Activated gamma-delta T cell treated with anti-CD3 and anti-CD28 coated beads, Interleukin-2, amount 50 U/mL, for 16 hours (primary cell): ENCODE results near the gene OLIG1.

ENCODE experiments used
- DNase-seq: peaks from one replicate; pipeline ENCODE4 v3.0.0-alpha.2; 2020; ENCODE audit warnings: low read depth

OLIG1 gene

DNA sequence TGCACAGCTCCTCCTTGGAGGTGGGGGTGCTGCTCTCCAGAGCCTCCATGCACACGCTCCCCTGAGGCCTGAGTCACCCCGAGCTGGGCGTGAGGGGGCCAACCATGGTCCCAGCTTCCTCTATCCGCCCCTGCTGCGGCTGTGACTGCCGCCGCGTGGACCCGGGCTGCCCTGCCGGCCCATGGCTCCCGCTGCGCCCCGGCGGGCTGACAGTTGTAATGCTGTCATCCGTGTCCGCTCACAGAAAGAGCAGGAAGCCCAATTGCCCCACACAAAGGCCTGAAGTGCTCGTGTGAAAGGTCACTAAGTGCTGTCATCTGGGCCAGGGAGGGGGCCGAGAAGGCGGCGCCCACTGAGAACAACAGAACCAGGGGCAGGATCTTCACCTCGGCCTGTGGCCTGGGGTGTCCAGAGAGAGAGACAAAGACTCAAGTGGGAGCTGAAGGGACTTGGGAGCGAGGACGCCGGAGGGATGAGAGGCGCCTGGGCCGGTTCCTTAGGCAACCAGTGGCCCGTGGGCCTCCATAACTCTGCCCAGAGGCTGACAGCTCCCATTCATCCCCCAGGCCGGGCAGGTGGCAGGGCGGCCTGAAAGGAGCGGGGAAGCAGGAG is 31.5 kb downstream of the OLIG1 start:
- no peak for DNase-seq

DNA sequence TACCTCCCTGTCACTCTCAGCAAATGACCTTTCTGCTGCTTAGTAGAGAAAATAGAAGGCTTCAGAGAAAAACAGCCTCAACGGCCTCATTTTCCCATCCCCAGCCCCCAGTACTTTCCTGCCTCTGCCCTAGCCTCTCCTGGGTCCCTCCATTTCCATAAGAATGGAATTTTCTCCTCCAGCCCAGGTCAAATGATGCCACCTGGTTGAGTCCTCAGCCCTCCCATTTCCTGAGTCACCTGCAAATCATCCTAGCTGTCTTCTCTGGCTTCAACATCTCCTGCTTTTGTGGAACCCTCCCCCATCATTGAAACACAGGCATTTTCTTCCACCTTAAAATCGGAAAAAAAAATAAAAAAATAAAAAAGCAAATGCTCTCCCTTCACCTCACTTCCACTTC is 35.1 kb downstream of the OLIG1 start:
- DNase-seq: no peak

DNA sequence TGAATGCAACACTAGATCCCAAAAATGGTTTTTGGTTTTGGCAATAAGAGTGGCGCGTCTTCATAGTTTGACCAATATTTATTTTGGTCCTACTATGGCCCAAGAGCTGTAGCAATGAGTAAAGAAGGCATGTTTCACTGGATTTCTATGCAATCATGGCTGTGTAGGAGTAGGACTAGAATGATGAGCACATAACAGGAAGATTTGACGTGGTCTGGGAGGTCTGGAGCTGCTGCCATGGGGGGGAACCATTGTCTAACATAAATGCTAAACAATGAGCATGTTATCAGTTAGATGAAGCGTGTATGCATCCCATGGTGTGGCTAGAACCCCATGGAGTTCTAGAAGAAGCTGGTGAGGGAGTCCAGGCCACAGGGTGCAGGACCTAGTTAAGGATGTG is 38.3 kb downstream of the OLIG1 start:
- DNase-seq: no peak

DNA sequence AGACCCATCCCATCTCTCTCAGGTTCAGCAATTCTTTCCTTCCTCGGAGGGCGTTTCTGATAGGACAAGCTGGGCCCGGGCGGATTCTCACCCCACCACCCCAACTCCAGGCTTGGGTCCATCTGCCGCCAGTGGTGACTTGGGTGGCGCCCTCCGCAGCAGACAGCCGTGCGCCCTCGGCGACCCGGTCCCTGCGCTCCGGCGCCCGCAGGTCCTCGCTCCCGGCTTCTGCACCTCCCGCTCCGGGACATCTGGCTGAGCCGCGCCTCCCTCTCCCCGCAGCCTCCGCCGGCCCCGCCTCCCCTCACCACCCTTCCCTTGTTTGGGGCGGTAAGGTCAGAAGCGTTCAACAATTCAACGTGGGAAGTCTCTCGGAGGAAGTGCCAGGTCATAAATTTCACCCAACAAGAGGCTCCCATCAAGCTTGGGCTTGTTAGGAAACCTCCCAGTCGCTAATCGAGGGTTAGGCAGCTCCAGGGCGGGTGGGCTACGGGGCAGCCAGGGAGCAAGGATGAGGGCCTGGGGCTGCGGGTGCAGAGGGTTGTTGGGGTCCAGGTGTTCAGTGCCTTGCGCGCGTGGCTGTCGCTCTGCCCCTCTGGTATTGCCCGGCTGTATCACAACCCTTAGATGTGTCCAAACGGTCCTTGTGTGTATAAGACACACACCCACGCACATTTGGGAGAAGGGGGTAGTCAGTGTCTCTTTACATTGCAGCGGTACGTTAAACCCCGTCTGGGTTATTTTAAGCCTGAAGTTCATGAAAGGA is 39.8 kb downstream of the OLIG1 start:
- no peak for DNase-seq

DNA sequence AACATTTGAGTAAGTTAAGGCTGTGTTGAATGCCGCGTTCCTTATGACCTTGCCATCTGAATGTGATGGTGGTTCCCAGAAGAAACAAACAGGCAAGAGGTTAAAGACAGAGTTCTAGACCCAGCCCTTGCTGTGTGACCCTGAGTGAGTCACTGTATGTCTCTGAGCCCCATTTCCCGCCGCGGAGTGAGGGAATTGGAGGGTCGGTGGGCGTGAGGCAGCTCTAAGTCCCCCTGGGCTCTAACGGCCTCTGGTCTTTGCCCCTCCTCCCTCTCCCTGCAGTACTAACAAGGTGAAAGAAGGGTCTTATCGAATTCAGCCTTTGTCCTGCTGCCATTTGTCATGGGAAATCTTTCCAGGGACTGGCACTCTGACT is 40.4 kb downstream of the OLIG1 start:
- DNase-seq: no peak

DNA sequence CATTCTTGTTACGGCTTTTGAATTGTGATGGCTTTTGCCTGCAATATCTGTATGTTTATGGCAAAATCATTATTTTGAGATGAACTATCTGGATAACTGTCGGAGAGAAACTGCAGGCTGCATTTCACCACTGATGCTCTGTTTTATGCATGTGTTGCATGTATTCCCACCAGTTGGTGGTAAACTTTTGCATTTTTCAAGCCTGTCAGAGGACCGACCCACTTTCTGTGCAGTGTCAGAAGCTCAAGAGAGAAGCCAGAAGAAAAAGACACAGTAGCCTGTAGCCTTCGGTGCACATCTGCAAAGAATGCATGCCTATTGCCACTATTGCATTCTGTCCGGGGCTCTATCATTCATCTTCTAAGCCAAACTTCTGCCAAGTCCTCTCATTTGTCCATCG is 41.6 kb downstream of the OLIG1 start:
- no peak for DNase-seq

- DNase-seq: no peak
Observed at GRCh38 chr21:33112151-33112550, 42.2 kb downstream of the OLIG1 start.

DNA sequence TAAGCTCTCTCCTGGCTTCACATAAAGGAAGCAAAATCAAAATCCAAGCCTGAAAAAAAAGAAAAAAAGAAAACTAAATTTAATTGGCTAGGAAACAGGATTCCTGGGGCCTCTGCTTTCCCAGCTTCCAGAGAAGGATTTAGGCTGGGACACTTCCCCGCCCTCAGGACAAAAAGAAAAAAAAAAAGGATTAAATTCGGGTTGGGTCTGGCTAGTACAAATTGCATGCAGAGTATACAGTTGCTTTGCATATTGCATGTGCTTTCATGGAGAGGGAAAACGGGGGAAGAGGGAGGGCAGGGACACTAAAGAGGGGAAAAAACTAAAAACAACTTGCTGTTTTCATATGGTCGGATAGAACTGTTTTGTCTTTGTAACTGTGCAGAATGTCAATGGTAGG is 42.7 kb downstream of the OLIG1 start:
- no peak for DNase-seq

- no peak for DNase-seq
Observed at GRCh38 chr21:33113131-33113530, 43.2 kb downstream of the OLIG1 start.

DNA sequence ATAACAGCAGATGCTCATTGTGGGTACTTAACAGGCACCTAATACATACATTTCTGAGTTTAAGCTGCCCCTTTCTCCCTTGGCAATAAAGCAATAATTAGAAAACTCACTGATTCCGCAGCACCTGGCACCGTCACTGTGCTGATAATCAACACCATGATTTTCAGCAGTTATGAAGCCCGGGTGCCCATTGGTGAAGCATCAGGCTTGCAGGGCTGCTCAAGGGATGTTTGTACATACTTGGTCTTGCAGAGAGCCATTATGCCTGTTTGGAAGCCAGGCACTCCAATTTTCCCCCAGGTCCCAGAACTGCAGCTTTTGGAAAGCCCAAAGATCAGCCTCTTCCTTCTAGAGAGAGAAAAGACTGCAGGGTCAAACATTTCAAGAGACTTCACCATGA is 44.3 kb downstream of the OLIG1 start:
- DNase-seq: no peak

DNA sequence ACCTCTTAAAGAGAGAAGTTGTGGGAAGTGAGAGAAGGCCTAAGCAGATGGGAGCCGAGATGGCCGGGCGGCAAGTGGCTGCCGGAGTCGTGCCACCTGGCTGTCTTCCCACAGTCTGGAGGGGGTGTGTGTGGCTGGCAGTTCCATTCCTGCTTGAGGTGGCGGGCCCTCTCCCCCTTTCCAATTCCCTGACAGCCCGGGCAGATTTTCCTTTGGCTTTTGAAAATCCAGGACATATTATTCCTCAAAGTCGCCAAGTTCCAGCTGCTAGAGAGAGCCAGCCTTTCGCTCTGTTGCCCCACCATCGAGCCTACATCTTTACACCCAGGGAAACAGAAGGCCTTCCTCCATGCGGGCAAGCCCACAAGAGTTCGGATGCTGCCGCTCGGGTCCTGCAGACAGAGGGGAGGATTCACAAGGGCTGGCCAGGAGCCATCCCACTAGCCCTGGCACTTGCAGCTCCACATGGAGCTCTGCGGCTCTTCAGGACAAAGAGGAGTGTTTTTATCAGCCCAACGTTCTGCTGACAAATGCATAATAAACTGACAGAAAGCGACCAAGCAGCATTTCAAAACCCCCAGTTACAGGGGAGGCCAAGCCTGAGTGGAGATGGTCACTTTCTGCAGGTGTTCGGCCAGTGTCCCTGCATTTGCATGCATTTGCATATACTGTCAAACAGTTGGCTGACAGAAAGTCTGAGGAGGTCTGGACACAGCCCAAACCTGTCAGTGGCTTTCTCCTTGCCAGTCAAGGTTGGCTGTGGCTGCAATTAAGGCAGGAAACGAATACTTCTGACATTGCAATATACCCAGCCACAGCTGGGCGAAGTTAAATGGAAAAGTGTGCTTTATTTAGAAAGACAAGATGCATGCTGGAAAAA is 45.9 kb downstream of the OLIG1 start:
- DNase-seq: no peak

- no peak for DNase-seq
Observed at GRCh38 chr21:33116676-33117075, 46.7 kb downstream of the OLIG1 start.

DNA sequence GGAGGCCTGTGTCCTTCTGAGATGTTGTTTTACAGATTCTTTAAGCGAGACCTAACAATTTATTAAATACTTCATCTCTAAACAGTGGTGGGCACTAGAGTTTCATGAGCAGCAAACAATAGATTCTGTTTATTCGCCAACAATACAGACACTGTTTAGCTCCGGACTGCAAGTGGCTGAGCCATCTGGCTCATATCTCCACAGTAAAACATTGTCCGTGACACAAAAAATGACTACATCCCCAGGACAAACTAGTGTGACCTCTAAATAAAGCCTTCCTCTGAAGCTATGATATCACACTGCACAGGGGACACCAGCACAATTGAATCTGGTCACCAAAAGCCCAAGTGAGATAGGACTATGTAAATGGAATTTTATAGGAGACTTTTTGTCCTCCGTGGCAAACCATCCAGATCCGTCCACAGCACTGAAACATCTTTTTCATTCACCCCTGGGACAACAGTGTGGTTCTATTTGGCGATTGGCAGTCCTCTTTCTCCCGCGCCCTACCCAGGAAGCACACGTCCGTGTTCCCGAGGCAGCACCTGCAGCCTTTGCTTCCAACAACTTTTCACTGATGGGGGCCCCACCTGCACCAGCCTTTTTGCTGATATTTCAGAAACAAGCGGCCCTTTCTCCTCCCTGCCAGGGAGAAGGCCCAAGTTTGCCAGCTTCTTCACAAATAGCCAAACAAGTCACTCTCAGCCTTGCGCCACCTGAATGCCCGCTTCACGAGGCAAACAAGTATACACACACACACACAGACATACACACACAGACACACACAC is 47.4 kb downstream of the OLIG1 start:
- DNase-seq: no peak
